Measurements from ENCODE around the gene FBXO27. TPM values are rescaled to one million over a fixed set of nuclear protein-coding genes. Genes with fewer than 3 reads are reported as not detected.

The FBXO27 gene
- total RNA-seq, 1 donor from 2014 or later: 144 TPM

GRCh38 chr19:39038098-39038497 lies 5.7 kb upstream of the FBXO27 start:
- no peak overlapping the region for H3K27ac ChIP-seq
- intact Hi-C loops (cut with DNase I): no loop called here
- DNase-seq (ENCODE audit: low spot score in 2 of 2): no peak
- H3K4me3 ChIP-seq: no peak overlapping the region
- H3K36me3 ChIP-seq: no peaks in the 10 kb centered on the region
- H3K27me3 ChIP-seq: no peaks in the 10 kb centered on the region
- no peaks in the 10 kb centered on the region for H3K4me1 ChIP-seq
- H3K9me3 ChIP-seq: no peaks in the 10 kb centered on the region
- no peak for TF ChIP-seq CTCF (IDR thresholded peaks at IDR 0.05)

- DNase-seq (ENCODE audit: low spot score in 2 of 2): no peak
- H3K4me1 ChIP-seq: peaks cover 0 to 7% of the 10 kb centered on the region in 2 donors
- H3K9me3 ChIP-seq: no peaks in the 10 kb centered on the region
- no peaks in the 10 kb centered on the region for H3K27me3 ChIP-seq
- H3K4me3 ChIP-seq: no peak overlapping the region
- H3K27ac ChIP-seq: no peak overlapping the region
- TF ChIP-seq CTCF (IDR thresholded peaks at IDR 0.05): no peak
- H3K36me3 ChIP-seq: no peaks in the 10 kb centered on the region
- intact Hi-C loops (cut with DNase I): no loop called here
These were observed 4.8 kb upstream of the FBXO27 start for GRCh38 chr19:39037194-39037593.

GRCh38 chr19:39036581-39036980 lies 4.2 kb upstream of the FBXO27 start:
- peaks cover 0 to 7% of the 10 kb centered on the region in 2 donors for H3K4me1 ChIP-seq
- H3K4me3 ChIP-seq: no peak overlapping the region
- intact Hi-C loops (cut with DNase I): no loop called here
- no peak overlapping the region for H3K27ac ChIP-seq
- DNase-seq (ENCODE audit: low spot score in 2 of 2): no peak
- H3K36me3 ChIP-seq: no peaks in the 10 kb centered on the region
- H3K27me3 ChIP-seq: no peaks in the 10 kb centered on the region
- TF ChIP-seq CTCF (IDR thresholded peaks at IDR 0.05): no peak
- H3K9me3 ChIP-seq: no peaks in the 10 kb centered on the region

- DNase-seq (ENCODE audit: low spot score in 2 of 2): peak; percentile 67 to 86
- peak overlapping the region; percentile 16 to 78 for H3K27ac ChIP-seq
- H3K36me3 ChIP-seq: peaks cover 6 to 14% of the 10 kb centered on the region in 2 donors
- H3K9me3 ChIP-seq: no peaks in the 10 kb centered on the region
- intact Hi-C loops (cut with DNase I): loop anchor here (2.0 to 5.0 kb wide), 2 partner anchors 57 to 69 kb away; partner anchors contain the start of gene FBXO17
- peak overlapping the region; percentile 62 to 78 for H3K4me3 ChIP-seq
- peaks cover 0 to 7% of the 10 kb centered on the region in 2 donors for H3K4me1 ChIP-seq
- H3K27me3 ChIP-seq: no peaks in the 10 kb centered on the region
- no peak for TF ChIP-seq CTCF (IDR thresholded peaks at IDR 0.05)
These were observed 834 bp downstream of the FBXO27 start for GRCh38 chr19:39031368-39032062.

GRCh38 chr19:39030854-39031367 lies 1.4 kb downstream of the FBXO27 start:
- Histone ChIP-seq H3K4me3 (peak overlapping the region; percentile 62 to 78), H3K4me1 (peaks cover 0 to 7% of the 10 kb centered on the region in 2 donors), H3K27me3 (no peaks in the 10 kb centered on the region), H3K36me3 (peaks cover 6 to 17% of the 10 kb centered on the region in 2 donors), H3K9me3 (no peaks in the 10 kb centered on the region), H3K27ac (peak overlapping the region; percentile 16 to 78)
- no peak for TF ChIP-seq CTCF (IDR thresholded peaks at IDR 0.05)
- intact Hi-C loops (cut with DNase I): loop anchor here (2.0 to 5.0 kb wide), 2 partner anchors 56 to 69 kb away; partner anchors contain the start of gene FBXO17
- DNase-seq (ENCODE audit: low spot score in 2 of 2): no peak

All from ascending aorta (tissue), 2 donors.